ENCODE data around the gene ABCB11. TPM values are rescaled to one million over a fixed set of nuclear protein-coding genes. Genes with fewer than 3 reads are reported as not detected.
"Not testable (repeated sequence)": the region's sequence is repeated elsewhere in the genome, so short reads cannot be mapped to it uniquely, and the experiment has no call there.

Gene ABCB11
- total and polyA plus RNA-seq, 2 of the 4 experiments (the other 2 are of a cell fraction) = not detected

DNA sequence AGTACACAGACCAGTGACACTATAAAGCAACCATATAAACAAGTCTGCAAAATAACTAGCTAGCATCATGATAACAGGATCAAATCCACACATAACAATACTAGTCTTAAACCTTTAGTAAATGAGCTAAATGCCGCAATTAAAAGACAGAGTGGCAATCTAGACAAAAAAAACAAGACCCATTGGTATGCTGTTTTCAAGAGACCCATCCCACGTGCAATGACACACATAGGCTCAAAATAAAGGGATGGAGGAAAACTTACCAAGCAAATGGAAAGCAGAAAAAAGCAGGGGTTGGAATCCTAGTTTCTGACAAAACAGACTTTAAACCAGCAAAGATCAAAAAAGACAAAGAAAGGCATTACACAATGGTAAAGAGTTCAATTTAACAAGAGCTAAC, 23.5 kb upstream of the ABCB11 start:
- dilution Hi-C loops (cut with HindIII; ENCODE audit: low sequenced_read_pairs, unreplicated experiment); BruUV-seq (replicated peaks): not testable (repeated sequence)
- no CpG with 5 or more reads among the region's 2 CpGs for WGBS, 2 experiments (ENCODE audit: extremely low coverage in 2 of 2, insufficient read length in 1 of 2)

More for the DNA sequence above, 23.5 kb upstream of the ABCB11 start:
- H3K9ac ChIP-seq (ENCODE audit: low read depth, low read length); H4K91ac ChIP-seq (ENCODE audit: insufficient read depth, low read depth, low read length); H3K23ac ChIP-seq (ENCODE audit: low read depth, low read length); H3K4me3 ChIP-seq (ENCODE audit: insufficient read depth, low read depth, low read length); H2BK5ac ChIP-seq (ENCODE audit: low read depth, low read length, poor library complexity, severe bottlenecking); H2AFZ ChIP-seq (replicated peaks; ENCODE audit: low read length, poor library complexity); H2AK9ac ChIP-seq (replicated peaks; ENCODE audit: low read depth, low read length, poor library complexity); H3K9me3 ChIP-seq (ENCODE audit: control insufficient read depth, insufficient read depth, low read length); H4K5ac ChIP-seq (ENCODE audit: low read depth, low read length); POLR2A ChIA-PET (ENCODE audit: unreplicated experiment); H3K36me3 ChIP-seq (ENCODE audit: control insufficient read depth, insufficient read depth, low read length); H4K8ac ChIP-seq (ENCODE audit: low read depth in 2 of 2, low read length in 2 of 2); H3K4me2 ChIP-seq (ENCODE audit: low read depth, low read length); ATAC-seq (ENCODE audit: low read depth); DNase-seq; H4K20me1 ChIP-seq (ENCODE audit: insufficient read depth, low read length); H3K79me1 ChIP-seq (ENCODE audit: low read depth in 1 of 2, low read length in 2 of 2); H3K56ac ChIP-seq (ENCODE audit: extremely low read depth, insufficient read depth, low read length); H3K4me1 ChIP-seq (ENCODE audit: control insufficient read depth, insufficient read depth, low read length); in situ Hi-C loops (cut with MboI; ENCODE audit: low sequenced_read_pairs); H2BK120ac ChIP-seq (ENCODE audit: low read depth, low read length); H3K27me3 ChIP-seq (ENCODE audit: control insufficient read depth, insufficient read depth, low read length); H3K9me1 ChIP-seq (ENCODE audit: insufficient read depth, low read length); H2AK5ac ChIP-seq (ENCODE audit: low read depth, low read length); H2BK20ac ChIP-seq (ENCODE audit: low read depth, low read length); H3K27ac ChIP-seq (ENCODE audit: insufficient read depth, low read length); H3K18ac ChIP-seq (ENCODE audit: low read depth, low read length); H3K4ac ChIP-seq (ENCODE audit: low read depth, low read length); H2BK15ac ChIP-seq (ENCODE audit: low read depth, low read length); H3K14ac ChIP-seq (replicated peaks; ENCODE audit: low read depth, low read length): not testable (repeated sequence)
- CTCF ChIA-PET = interaction anchor here (1.0 kb wide), 1 partner anchor 9 kb away, joined by 3 read pairs; no protein-coding TSS in a partner anchor
- intact Hi-C loops (cut with micrococcal nuclease) = loop anchor here (5.0 to 10.0 kb wide), 2 partner anchors 992 to 1050 kb away; no protein-coding TSS in a partner anchor

Measured in IMR-90 (cell line).